B cell (primary cell): ENCODE data around the gene ZNF575. TPM values are rescaled to one million over a fixed set of nuclear protein-coding genes. Genes with fewer than 3 reads are reported as not detected.

Experiments
- ATAC-seq: fragments of 200-7000 bp; cut with Tn5 transposase; one replicate; pipeline ENCODE4 v1.10.0; 2021; ENCODE audit warnings: low read depth, mild to moderate bottlenecking, moderate number of reproducible peaks, moderate library complexity
- CTCF ChIA-PET: fragments of 350-600 bp; sonication (Branson Sonifier 250); formaldehyde crosslinking; loops from one replicate; lab custom pipeline; 2021; ENCODE audit warnings: antibody characterized with exemption, inconsistent platforms; lab: Charles Lee
- POLR2A ChIA-PET: fragments of 350-600 bp; sonication (Branson Sonifier 250); formaldehyde crosslinking; loops from one replicate; lab custom pipeline; 2021; ENCODE audit warnings: antibody characterized with exemption; lab: Charles Lee
- DNase-seq: peaks from one replicate; pipeline ENCODE4 v3.0.0; 2013
- H2AFZ ChIP-seq: 2 replicates; pipeline ENCODE4 v1.6.1; 2012; ENCODE audit warnings: mild to moderate bottlenecking, low read depth, low read length; ENCODE audit not compliant: insufficient read depth, poor library complexity, severe bottlenecking
- H3K27ac ChIP-seq, 2 donors: 1 replicate in 1 of 2; 2 replicates in 1 of 2; pipeline ENCODE4 v1.5.1; 2012 to 2013; ENCODE audit warnings: low read length in 2 of 2, mild to moderate bottlenecking in 2 of 2, moderate library complexity in 1 of 2
- H3K27me3 ChIP-seq, 4 experiments: fragments of 200-600 bp in 1 of 4; sonication (generic) in 1 of 4; replicated peaks in 1 of 4; 1 replicate in 2 of 4; 2 replicates in 2 of 4; pipeline versions ENCODE4 v1.6.1 to v1.7.0; 2013 to 2016; ENCODE audit warnings: low read length in 3 of 4, mild to moderate bottlenecking in 2 of 4, mixed read lengths in 1 of 4, moderate library complexity in 1 of 4; ENCODE audit not compliant: insufficient read depth in 4 of 4, control insufficient read depth in 3 of 4; ENCODE audit errors: control extremely low read depth in 1 of 4
- H3K36me3 ChIP-seq, 2 experiments: replicated peaks in 1 of 2; 1 replicate in 1 of 2; 2 replicates in 1 of 2; pipeline versions ENCODE4 v1.6.1 to v1.7.1; 2013; ENCODE audit warnings: low read length in 1 of 2; ENCODE audit not compliant: insufficient read depth in 2 of 2, control insufficient read depth in 1 of 2; ENCODE audit errors: control extremely low read depth in 1 of 2, extremely low read depth in 1 of 2
- H3K4me1 ChIP-seq, 2 donors: fragments of 200-600 bp in 1 of 2; sonication (generic) in 1 of 2; 1 replicate in 1 of 2; 2 replicates in 1 of 2; pipeline versions ENCODE4 v1.5.1 to v1.6.1; 2013 to 2017; ENCODE audit warnings: low read length in 2 of 2; ENCODE audit not compliant: control insufficient read depth in 2 of 2, insufficient read depth in 2 of 2
- H3K4me2 ChIP-seq: replicated peaks from 2 replicates; pipeline ENCODE3; 2012; ENCODE audit warnings: mild to moderate bottlenecking, low read depth, low read length; ENCODE audit not compliant: poor library complexity, severe bottlenecking
- H3K4me3 ChIP-seq, 5 experiments: fragments of 200-600 bp in 1 of 5; sonication (generic) in 1 of 5; 1 replicate in 3 of 5; 2 replicates in 2 of 5; pipeline versions ENCODE4 v1.5.1 to v1.7.0; 2011 to 2016; ENCODE audit warnings: low read length in 4 of 5, mild to moderate bottlenecking in 4 of 5, low read depth in 2 of 5, control low read depth in 1 of 5, moderate library complexity in 1 of 5; ENCODE audit not compliant: insufficient read depth in 1 of 5; ENCODE audit errors: control extremely low read depth in 1 of 5, extremely low read depth in 1 of 5
- H3K79me2 ChIP-seq: fragments of 200-600 bp; sonication (generic); one replicate; pipeline ENCODE4 v1.6.0; 2016; ENCODE audit warnings: low read length; ENCODE audit not compliant: control insufficient read depth, insufficient read depth
- H3K9ac ChIP-seq: fragments of 200-600 bp; sonication (generic); 2 replicates; pipeline ENCODE4 v1.6.1; 2017; ENCODE audit warnings: mild to moderate bottlenecking, low read length, moderate library complexity
- H3K9me3 ChIP-seq, 3 donors: one replicate each; pipeline versions ENCODE4 v1.6.1 to v1.7.1; 2013; ENCODE audit warnings: low read length in 2 of 3; ENCODE audit not compliant: control insufficient read depth in 2 of 3, insufficient read depth in 1 of 3; ENCODE audit errors: control extremely low read depth in 1 of 3
- H4K20me1 ChIP-seq: 2 replicates; pipeline ENCODE4 v1.6.0; 2012; ENCODE audit warnings: mild to moderate bottlenecking, low read length; ENCODE audit not compliant: insufficient read depth, control insufficient read depth, poor library complexity, severe bottlenecking
- H3K27ac Mint-ChIP-seq: one replicate; pipeline ENCODE4 v1.8.0; 2021; ENCODE audit warnings: mixed read lengths
- H3K27me3 Mint-ChIP-seq: one replicate; pipeline ENCODE4 v1.8.0; 2021; ENCODE audit warnings: mixed read lengths
- H3K4me1 Mint-ChIP-seq: one replicate; pipeline ENCODE4 v1.8.0; 2021; ENCODE audit warnings: mixed read lengths
- H3K4me3 Mint-ChIP-seq: one replicate; pipeline ENCODE4 v1.8.0; 2021; ENCODE audit warnings: mixed read lengths
- H3K9me3 Mint-ChIP-seq: one replicate; pipeline ENCODE4 v1.8.0; 2022; ENCODE audit warnings: mixed read lengths; ENCODE audit not compliant: insufficient read depth
- EZH2 ChIP-seq: IDR thresholded peaks from 2 replicates; pipeline ENCODE4 v1.6.1; 2012; ENCODE audit warnings: borderline replicate concordance, low read depth, mild to moderate bottlenecking, moderate library complexity, low read length; ENCODE audit not compliant: insufficient read depth, poor library complexity, severe bottlenecking
- WGBS: methylation state at CpG from one replicate; pipeline ENCODE4 v1.1.5; 2013; ENCODE audit warnings: missing lambda C conversion rate; ENCODE audit not compliant: insufficient coverage; 5-methylcytosine and 5-hydroxymethylcytosine counted together
- intact Hi-C: fragments of 100-400 bp; cut with micrococcal nuclease; formaldehyde crosslinking; loops from one replicate; pipeline ENCODE4 v1.10.0; 2022
- polyA plus RNA-seq: library from polyadenylated mRNA; depleted of rRNA; stranded (reverse); fragments of >200 nt; gene quantifications from 2 replicates; pipeline ENCODE4 v1.2.3, GENCODE V29; 2012
- total RNA-seq, 2 donors: library from RNA; stranded (reverse); fragments of 120-200 nt in 1 of 2; gene quantifications; 1 replicate in 1 of 2; 2 replicates in 1 of 2; pipeline versions ENCODE4 v1.2.3 to v1.2.4, GENCODE V29; 2013 to 2022
- TF ChIP-seq, protein P1 (sequence below): fragments of 200-600 bp; IDR thresholded peaks from one replicate; pipeline ENCODE4 v1.8.0; 2022; ENCODE audit warnings: antibody characterized with exemption, mild to moderate bottlenecking

ZNF575 gene
- total and polyA plus RNA-seq, 2 donors (not counting 1 experiment from before 2014, with no cell fraction given) = 2.3 to 4.0 TPM

DNA sequence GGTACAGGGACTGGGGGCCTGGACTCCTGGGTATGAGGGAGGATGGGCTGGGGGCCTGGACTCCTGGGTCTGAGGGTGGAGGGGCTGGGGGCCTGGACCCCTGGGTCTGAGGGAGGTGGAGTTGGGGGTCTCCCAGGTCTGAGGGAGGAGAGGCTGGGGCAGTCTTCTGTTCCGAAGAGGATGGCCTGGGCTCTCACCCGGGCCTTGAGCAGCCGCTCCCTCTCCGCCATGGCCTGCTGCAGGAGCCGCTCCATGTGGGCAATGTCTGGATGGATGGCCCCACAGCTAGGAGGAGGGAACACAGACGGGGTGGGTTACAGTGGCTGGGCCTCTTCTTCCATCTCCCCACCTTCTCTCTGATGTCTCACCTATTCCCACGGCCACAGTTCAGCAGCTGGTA lies 46.6 kb upstream of the ZNF575 start:
- Mint-ChIP-seq H3K4me3 (no peak overlapping the region), H3K27me3 (no peaks in the 10 kb centered on the region), H3K4me1 (peaks cover 27% of the 10 kb centered on the region), H3K9me3 (no peaks in the 10 kb centered on the region), H3K27ac (no peak overlapping the region)
- H3K4me1 ChIP-seq = peaks cover 32 to 36% of the 10 kb centered on the region in 2 donors
- ATAC-seq = no peak
- CTCF ChIA-PET = no interaction called here
- H3K27me3 ChIP-seq = no peaks in the 10 kb centered on the region
- H3K4me2 ChIP-seq = peak overlapping the region; percentile 57
- no peaks in the 10 kb centered on the region for H3K79me2 ChIP-seq
- no peak overlapping the region for H3K9ac ChIP-seq
- H3K36me3 ChIP-seq = no peaks in the 10 kb centered on the region
- no peak overlapping the region for H3K4me3 ChIP-seq
- no peak overlapping the region for H3K27ac ChIP-seq
- H2AFZ ChIP-seq = no peak overlapping the region
- DNase-seq = no peak
- 100% methylated on average over 6 of the region's 7 CpGs for WGBS
- no peaks in the 10 kb centered on the region for H4K20me1 ChIP-seq
- intact Hi-C loops = no loop called here
- POLR2A ChIA-PET = interaction anchor here (0.5 kb wide), 1 partner anchor 19 kb away, joined by 5 read pairs; no protein-coding TSS in a partner anchor
- no peak for TF ChIP-seq EZH2
- TF ChIP-seq, protein P1, sequence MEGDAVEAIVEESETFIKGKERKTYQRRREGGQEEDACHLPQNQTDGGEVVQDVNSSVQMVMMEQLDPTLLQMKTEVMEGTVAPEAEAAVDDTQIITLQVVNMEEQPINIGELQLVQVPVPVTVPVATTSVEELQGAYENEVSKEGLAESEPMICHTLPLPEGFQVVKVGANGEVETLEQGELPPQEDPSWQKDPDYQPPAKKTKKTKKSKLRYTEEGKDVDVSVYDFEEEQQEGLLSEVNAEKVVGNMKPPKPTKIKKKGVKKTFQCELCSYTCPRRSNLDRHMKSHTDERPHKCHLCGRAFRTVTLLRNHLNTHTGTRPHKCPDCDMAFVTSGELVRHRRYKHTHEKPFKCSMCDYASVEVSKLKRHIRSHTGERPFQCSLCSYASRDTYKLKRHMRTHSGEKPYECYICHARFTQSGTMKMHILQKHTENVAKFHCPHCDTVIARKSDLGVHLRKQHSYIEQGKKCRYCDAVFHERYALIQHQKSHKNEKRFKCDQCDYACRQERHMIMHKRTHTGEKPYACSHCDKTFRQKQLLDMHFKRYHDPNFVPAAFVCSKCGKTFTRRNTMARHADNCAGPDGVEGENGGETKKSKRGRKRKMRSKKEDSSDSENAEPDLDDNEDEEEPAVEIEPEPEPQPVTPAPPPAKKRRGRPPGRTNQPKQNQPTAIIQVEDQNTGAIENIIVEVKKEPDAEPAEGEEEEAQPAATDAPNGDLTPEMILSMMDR = no peak
- no peaks in the 10 kb centered on the region for H3K9me3 ChIP-seq

- Histone ChIP-seq H3K36me3 (no peaks in the 10 kb centered on the region), H3K27me3 (no peaks in the 10 kb centered on the region), H3K9ac (no peak overlapping the region), H3K27ac (no peak overlapping the region), H3K79me2 (no peaks in the 10 kb centered on the region), H2AFZ (no peak overlapping the region), H3K4me1 (peaks cover 32 to 36% of the 10 kb centered on the region in 2 donors), H3K9me3 (no peaks in the 10 kb centered on the region), H4K20me1 (no peaks in the 10 kb centered on the region), H3K4me3 (no peak overlapping the region), H3K4me2 (peak overlapping the region; percentile 57)
- H3K27me3 Mint-ChIP-seq = no peaks in the 10 kb centered on the region
- ChIA-PET POLR2A (interaction anchor here (0.7 kb wide), 1 partner anchor 24 kb away, joined by 3 read pairs; no protein-coding TSS in a partner anchor), CTCF (interaction anchor here (1.1 kb wide), 1 partner anchor 32 kb away, joined by 6 read pairs; no protein-coding TSS in a partner anchor)
- no peak for TF ChIP-seq EZH2
- TF ChIP-seq, protein P1 = no peak
- no peak overlapping the region for H3K27ac Mint-ChIP-seq
- H3K4me3 Mint-ChIP-seq = no peak overlapping the region
- no peaks in the 10 kb centered on the region for H3K9me3 Mint-ChIP-seq
- intact Hi-C loops = no loop called here
- ATAC-seq = no peak
- H3K4me1 Mint-ChIP-seq = peaks cover 27% of the 10 kb centered on the region
- WGBS = 96% methylated on average over 3 of the region's 8 CpGs
- DNase-seq = no peak
Measured at GRCh38 chr19:43488179-43488578, 44.8 kb upstream of the ZNF575 start.
